KBM-7 (cell line): ENCODE results near the gene MYO5B.
"Not testable (repeated sequence)": the region's sequence is repeated elsewhere in the genome, so short reads cannot be mapped to it uniquely, and the experiment has no call there.

ENCODE experiments used
- DNase-seq: peaks from one replicate; pipeline ENCODE4 v3.0.0-alpha.2; 2015
- in situ Hi-C: fragments of 300-500 bp; cut with MboI; formaldehyde crosslinking; loops from 2 replicates; pipeline ENCODE4 v1.14.3; 2020; ENCODE audit warnings: low sequenced_read_pairs, low pct_unique_long_range_greater_than_20kb, mixed read lengths

The MYO5B gene

DNA sequence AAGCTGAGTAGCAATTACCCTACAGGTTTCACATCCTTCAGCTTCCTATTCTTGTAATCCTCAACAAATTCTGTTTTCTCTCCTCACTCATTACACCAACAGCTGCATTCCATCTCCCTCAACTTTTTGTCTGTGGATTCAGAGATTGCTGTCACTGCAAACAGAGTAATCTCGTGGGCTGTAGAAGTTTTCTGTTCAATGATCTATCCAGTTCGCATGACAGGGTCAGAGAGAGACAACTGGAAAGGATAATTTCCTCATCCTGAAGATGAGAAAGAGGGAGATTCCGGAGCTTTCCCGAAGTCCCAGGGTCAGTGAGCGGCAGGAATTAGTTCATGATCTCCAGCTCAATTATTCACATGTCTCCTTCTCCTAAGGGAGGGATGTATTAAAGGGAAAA, 75.7 kb downstream of the MYO5B start:
- in situ Hi-C loops, result no loop called here
- no peak for DNase-seq

GRCh38 chr18:50117863-50118262, 77.1 kb downstream of the MYO5B start:
- in situ Hi-C loops, result no loop called here

GRCh38 chr18:50115095-50115494, 79.9 kb downstream of the MYO5B start:
- no peak for DNase-seq
- in situ Hi-C loops, result no loop called here

More at GRCh38 chr18:50117863-50118262, 77.1 kb downstream of the MYO5B start:
- DNase-seq, result no peak

DNA sequence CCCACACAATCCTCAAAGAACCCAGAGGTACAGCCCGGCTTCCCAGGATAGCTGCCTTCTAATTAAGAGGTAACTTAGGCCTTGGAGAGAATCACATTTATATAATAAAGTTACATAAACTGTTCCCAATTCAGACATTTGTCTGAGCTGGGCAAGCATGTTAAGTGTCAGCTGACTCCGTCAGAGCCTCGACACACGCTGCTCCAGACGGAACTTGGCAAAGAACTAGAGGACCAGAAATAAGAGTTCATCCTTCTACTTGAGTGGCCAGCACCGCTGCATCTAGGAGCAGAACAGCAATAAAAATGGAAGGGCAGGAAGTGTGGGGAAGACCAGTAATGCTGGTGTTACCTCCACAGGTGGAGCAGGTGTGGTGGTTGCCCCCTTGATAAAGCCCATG, 80.5 kb downstream of the MYO5B start:
- no peak for DNase-seq
- in situ Hi-C loops, result no loop called here

GRCh38 chr18:50113726-50114125, 81.2 kb downstream of the MYO5B start:
- DNase-seq, result no peak

GRCh38 chr18:50111398-50111797, 83.5 kb downstream of the MYO5B start:
- in situ Hi-C loops, result no loop called here
- DNase-seq, result no peak

More at GRCh38 chr18:50113726-50114125, 81.2 kb downstream of the MYO5B start:
- in situ Hi-C loops, result no loop called here

DNA sequence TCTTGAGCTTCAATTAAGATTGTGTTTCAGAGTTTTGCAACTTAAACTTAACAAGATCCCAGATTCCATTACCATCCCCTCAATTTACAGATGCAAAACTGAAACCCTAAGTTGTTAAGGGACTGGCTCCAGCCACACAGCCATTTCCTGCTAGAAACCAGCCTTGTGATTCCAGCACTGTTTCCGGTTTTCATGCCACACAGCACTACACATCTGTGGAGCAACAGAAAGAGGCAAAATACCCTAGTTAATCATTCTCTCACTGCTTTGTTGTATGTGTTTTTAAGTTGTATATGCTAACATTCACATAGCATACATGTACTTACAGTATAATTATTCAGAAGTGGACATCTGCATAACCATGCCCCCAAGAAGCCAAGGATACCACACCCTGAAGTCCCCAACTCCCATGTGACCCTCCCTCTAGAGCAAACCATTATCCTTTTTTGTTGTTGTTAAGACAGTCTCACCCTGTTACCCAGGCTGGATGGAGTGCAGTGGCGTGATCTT, 87.4 kb downstream of the MYO5B start:
- DNase-seq, result no peak
- in situ Hi-C loops, result no loop called here

- in situ Hi-C loops, result no loop called here
- no peak for DNase-seq
Observed at GRCh38 chr18:50105027-50105426, 89.9 kb downstream of the MYO5B start.

GRCh38 chr18:50104421-50104820, 90.5 kb downstream of the MYO5B start:
- no peak for DNase-seq
- in situ Hi-C loops, result no loop called here

DNA sequence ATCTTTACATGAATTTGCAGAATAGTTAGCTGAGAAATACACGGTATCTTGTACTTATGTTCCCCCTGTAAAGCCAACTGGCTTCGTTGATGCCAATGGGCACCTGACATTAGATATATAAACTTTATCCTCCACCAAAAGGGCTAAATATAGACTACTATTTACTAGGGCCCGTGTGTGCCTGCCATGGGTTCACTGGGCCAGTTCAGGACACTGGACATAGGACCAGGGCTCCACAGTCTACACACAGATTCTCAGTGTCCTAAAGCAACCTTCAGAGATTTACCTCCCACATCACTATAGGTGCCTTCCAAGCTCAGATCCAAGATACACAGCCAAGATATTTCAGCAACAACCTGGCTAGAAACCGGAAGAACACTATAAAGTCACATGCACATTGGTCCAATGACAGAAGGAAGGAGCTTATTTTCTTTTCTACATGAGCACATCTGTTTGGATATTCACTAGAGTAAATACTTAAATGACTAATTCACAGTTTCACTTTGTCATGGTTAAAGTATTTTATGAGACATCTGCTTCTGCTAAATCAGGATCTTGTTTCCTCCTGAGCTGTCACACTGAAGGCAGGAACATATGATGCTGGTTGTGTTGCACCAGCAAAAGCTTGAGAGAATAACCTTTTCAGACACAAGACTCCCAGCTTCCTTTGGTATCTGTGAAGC, 95.1 kb downstream of the MYO5B start:
- DNase-seq, result no peak
- in situ Hi-C loops, result no loop called here

DNA sequence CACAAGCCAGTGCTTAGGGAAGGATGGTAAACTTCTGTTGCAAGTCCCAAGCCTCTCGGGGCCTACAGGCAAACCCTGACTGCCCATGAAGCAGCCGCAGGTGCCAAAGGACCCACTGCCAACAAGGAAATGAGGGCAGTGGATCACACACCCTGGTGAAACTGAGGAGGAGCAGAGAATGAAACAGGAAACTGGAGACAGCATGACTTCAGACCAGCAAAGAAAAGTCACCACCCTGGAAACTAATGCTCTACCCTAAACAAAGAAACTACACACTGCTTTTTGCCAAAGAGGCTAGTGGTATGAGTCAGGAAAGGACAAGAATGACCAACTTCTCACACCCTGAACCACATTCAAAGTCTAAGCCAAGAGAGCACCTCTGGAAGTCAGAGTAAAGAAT, 97.2 kb downstream of the MYO5B start:
- in situ Hi-C loops, result no loop called here
- DNase-seq, result no peak

GRCh38 chr18:50096766-50097435, 98.0 kb downstream of the MYO5B start:
- in situ Hi-C loops, result no loop called here
- no peak for DNase-seq

GRCh38 chr18:50094786-50095185, 100.2 kb downstream of the MYO5B start:
- in situ Hi-C loops, DNase-seq: not testable (repeated sequence)

DNA sequence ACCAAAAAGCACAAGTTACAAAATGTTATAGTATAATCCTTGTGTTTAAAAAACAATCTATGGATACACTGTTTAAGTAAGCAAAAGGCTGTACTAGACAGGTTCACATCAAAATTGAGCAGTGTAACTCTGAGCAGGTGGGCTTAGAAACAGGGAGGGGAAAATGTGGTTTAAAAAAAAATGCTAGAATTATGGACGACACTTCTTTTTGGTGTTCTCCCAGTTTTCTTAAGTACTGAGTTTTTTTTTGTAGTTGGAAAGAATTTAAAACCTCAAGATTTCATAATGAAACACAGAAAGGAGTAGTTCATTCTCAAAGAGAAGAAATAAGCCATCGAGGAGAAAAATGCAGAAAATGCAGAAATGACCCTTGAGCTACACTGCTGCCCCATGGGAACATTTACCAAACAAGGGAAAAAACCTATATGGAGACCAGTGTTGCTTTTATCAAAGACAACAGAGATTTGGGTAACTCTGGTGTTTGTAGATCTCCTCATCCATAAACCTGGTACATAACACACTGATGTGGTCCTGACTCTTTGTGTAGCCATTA, 100.7 kb downstream of the MYO5B start:
- DNase-seq, result no peak
- in situ Hi-C loops, result no loop called here

GRCh38 chr18:50093366-50094064, 101.4 kb downstream of the MYO5B start:
- DNase-seq, result no peak
- in situ Hi-C loops, result no loop called here

DNA sequence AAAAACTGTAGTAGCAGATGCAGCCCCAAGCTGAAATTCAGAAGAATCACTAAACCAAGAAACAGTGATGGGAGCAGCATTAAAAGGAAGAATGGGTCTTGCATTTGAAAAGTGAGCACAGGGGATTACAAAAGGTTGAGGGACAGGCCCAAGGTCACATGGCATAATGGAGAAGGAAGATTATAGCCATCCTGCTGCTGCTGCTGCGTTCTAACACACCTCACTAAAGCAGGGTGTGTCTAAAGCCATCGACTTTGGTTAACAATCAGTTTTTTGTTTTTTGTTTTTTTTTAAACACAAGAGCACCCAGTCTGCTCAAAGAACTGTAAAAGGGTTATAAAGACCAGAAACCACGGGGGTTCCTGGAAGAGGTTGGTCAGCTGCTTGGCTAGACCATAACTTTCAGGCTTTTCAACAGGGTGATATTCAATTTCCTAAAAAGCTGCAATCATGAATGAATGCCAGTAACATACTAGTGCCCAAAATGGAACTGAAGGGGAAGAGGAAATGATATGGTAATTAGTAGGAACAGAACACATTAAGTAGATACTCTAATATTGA, 102.6 kb downstream of the MYO5B start:
- in situ Hi-C loops, result no loop called here

DNA sequence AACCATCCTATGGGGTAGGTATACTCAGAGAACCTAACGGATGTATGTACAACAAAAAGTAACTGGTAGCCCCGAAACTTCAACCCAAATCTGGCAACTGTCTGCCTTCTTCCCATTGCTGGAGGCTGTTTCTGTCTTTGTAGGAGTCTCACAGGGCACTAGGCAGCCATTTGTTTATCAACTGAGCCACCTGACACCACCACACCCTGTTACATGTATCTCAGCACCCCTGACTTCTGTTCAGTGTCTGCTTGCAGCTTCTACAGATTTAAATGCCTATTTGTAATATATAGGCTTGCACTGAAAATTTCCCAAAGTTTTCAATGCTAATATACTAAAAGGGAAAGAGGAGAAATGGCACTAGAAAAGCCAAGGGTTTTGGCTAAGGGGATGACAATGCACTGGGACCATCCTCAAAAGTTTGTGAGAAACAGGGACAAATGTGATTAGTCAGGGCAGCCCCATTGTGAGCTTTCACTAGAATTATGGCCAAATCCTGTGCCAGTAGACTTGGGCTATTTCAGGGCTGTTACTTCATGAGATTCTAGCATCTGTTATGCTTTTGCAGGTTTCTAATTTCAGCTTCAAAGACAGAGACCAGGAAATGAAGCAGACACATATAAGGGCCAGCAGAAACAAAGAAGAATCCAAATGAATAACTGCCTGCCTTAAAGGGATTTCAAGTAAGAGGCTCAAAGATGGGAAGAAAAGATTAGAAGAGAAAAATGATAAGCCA, 103.3 kb downstream of the MYO5B start:
- DNase-seq, result no peak
- in situ Hi-C loops, result no loop called here

More for the DNA sequence above, 102.6 kb downstream of the MYO5B start:
- no peak for DNase-seq

DNA sequence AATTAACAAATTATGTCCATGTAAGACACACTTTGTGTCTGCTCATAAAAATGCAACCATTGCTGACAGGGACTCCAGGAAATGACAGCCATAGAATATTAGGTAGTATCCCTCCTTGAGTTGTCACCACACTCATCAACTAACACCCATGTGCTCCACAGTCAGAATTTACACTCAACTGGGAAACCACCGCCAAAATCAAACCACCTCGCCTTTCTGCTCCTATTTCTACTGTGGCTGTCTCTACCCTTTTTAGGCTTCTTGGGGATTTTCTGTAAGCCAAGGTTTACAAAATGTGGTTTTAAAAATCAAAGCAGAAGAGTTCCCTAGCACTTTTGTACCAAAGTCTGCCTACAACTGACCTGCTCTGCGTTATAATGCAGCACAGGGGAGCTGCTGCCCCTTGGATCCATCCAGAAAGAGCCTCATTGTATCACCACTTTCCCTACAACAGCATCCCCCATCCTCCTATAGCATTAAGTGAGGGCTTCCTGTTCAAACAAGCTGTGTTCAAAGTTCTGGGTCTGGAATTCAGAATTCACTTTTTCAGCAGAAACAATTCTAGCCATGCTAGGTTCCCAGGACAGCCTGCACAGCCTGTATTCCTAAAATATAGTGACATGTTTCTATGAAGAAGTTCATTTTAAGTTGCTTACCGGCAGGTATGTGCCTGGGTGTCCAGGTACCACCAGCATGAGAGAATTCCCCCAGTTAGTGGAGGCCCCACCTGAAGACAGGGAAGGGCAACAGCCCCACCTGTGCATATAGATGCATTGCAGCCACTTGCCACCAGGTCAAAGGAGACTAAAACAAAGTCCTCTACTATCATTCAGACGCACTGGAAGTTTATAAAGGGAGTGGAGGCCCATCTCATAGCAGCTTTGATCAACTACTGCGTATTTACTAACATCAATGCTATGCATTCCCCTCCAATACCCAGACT, 104.3 kb downstream of the MYO5B start:
- in situ Hi-C loops, result no loop called here
- no peak for DNase-seq
